OCI-LY7 (cell line): ENCODE results near the gene GFRA4. TPM values are rescaled to one million over a fixed set of nuclear protein-coding genes. Genes with fewer than 3 reads are reported as not detected.

Source experiments
- BruUV-seq: library from RNA; stranded (reverse); fragments of 400-500 nt; replicated peaks from 2 replicates; lab custom pipeline; 2021; lab: Mats Ljungman, UMichigan
- CTCF ChIA-PET: fragments of 300-600 bp; sonication (Branson Sonifier 250); formaldehyde crosslinking; loops from one replicate; lab custom pipeline; 2022; ENCODE audit warnings: antibody characterized with exemption; ENCODE audit not compliant: unreplicated experiment; lab: Charles Lee
- POLR2A ChIA-PET: fragments of 300-600 bp; sonication (Branson Sonifier 250); formaldehyde crosslinking; loops from one replicate; lab custom pipeline; 2022; ENCODE audit warnings: antibody characterized with exemption; lab: Charles Lee
- DNase-seq: peaks from one replicate; pipeline ENCODE4 v3.0.0-alpha.2; 2015; ENCODE audit warnings: low spot score
- H2AFZ ChIP-seq: fragments of 200-600 bp; sonication (generic), shearing (Covaris generic); 2 replicates; pipeline ENCODE4 v1.6.1; 2014; ENCODE audit warnings: mild to moderate bottlenecking, antibody characterized with exemption, low read length, moderate library complexity
- H3K27ac ChIP-seq: fragments of 200-600 bp; sonication (generic); 2 replicates; pipeline ENCODE4 v1.5.1; 2014; ENCODE audit warnings: mixed run types, low read depth, mild to moderate bottlenecking, moderate library complexity, low read length, inconsistent platforms; ENCODE audit not compliant: poor library complexity, severe bottlenecking
- H3K36me3 ChIP-seq: fragments of 200-600 bp; sonication (generic); 2 replicates; pipeline ENCODE4 v1.6.1; 2014; ENCODE audit warnings: mild to moderate bottlenecking, antibody characterized with exemption, low read length, moderate library complexity, mixed read lengths; ENCODE audit not compliant: insufficient read depth
- H3K4me1 ChIP-seq: fragments of 200-600 bp; sonication (generic); 2 replicates; pipeline ENCODE4 v1.5.1; 2014; ENCODE audit warnings: mild to moderate bottlenecking, low read length; ENCODE audit not compliant: insufficient read depth, poor library complexity, severe bottlenecking
- H3K4me2 ChIP-seq: fragments of 200-600 bp; sonication (generic); 2 replicates; pipeline ENCODE4 v1.6.1; 2014; ENCODE audit warnings: mild to moderate bottlenecking, low read length
- H3K4me3 ChIP-seq: fragments of 200-600 bp; sonication (generic); 2 replicates; pipeline ENCODE4 v1.5.1; 2014; ENCODE audit warnings: mild to moderate bottlenecking, low read depth, low read length; ENCODE audit not compliant: poor library complexity, severe bottlenecking
- H3K79me2 ChIP-seq: fragments of 200-600 bp; sonication (generic); 2 replicates; pipeline ENCODE4 v1.6.1; 2016; ENCODE audit warnings: low read depth, mild to moderate bottlenecking, low read length, moderate library complexity, mixed read lengths; ENCODE audit not compliant: insufficient read depth
- H3K9me2 ChIP-seq: fragments of 200-600 bp; sonication (generic); 2 replicates; pipeline ENCODE4 v1.6.1; 2016; ENCODE audit warnings: mild to moderate bottlenecking, low read length, mixed read lengths; ENCODE audit not compliant: insufficient read depth
- H3K9me3 ChIP-seq: fragments of 200-600 bp; sonication (generic); 2 replicates; pipeline ENCODE4 v1.6.1; 2014; ENCODE audit warnings: mild to moderate bottlenecking, mixed run types, low read length, mixed read lengths
- H4K20me1 ChIP-seq: fragments of 200-600 bp; sonication (generic); 2 replicates; pipeline ENCODE4 v1.6.1; 2014; ENCODE audit warnings: mild to moderate bottlenecking, antibody characterized with exemption, low read length, moderate library complexity, mixed read lengths; ENCODE audit not compliant: insufficient read depth
- CTCF ChIP-seq: fragments of 200-600 bp; sonication (generic); conservative IDR thresholded peaks from 2 replicates; pipeline ENCODE4 v1.5.1; 2014; ENCODE audit warnings: mild to moderate bottlenecking, antibody characterized with exemption, low read length, moderate library complexity, mixed read lengths
- EZH2phosphoT487 ChIP-seq: fragments of 200-600 bp; sonication (generic); IDR thresholded peaks from 2 replicates; pipeline ENCODE4 v1.6.1; 2018; ENCODE audit warnings: low read depth, borderline replicate concordance, mild to moderate bottlenecking, mixed run types, antibody characterized with exemption, low read length, moderate library complexity, mixed read lengths
- intact Hi-C: fragments of 100-400 bp; cut with micrococcal nuclease; formaldehyde crosslinking; loops from one replicate; pipeline ENCODE4 v1.10.0; 2022; ENCODE audit not compliant: unreplicated experiment
- total RNA-seq, 2 experiments: library from RNA; depleted of rRNA in 1 of 2; stranded (reverse); fragments of >200 nt in 1 of 2; shearing (Covaris generic) in 1 of 2; gene quantifications; 2 replicates each; pipeline ENCODE4 v1.2.3, GENCODE V29; 2014 to 2022

The GFRA4 gene
- total RNA-seq, 2 experiments from 2014 or later = not detected

GRCh38 chr20:3661814-3662665, 1.2 kb downstream of the GFRA4 start:
- Histone ChIP-seq H3K36me3 (no peaks in the 10 kb centered on the region), H2AFZ (no peak overlapping the region), H3K4me1 (peaks cover 4% of the 10 kb centered on the region), H3K4me3 (no peak overlapping the region), H3K4me2 (no peak overlapping the region), H3K9me3 (no peaks in the 10 kb centered on the region), H4K20me1 (peaks cover 4% of the 10 kb centered on the region; the same call in 1 of the 2 replicates), H3K79me2 (no peaks in the 10 kb centered on the region), H3K27ac (no peak overlapping the region), H3K9me2 (no peaks in the 10 kb centered on the region)
- DNase-seq = no peak
- BruUV-seq = no TSS peak
- TF ChIP-seq EZH2phosphoT487 (no peak), CTCF (no peak)
- CTCF ChIA-PET = no interaction called here
- POLR2A ChIA-PET = no interaction called here
- intact Hi-C loops = no loop called here

- intact Hi-C loops = no loop called here
- Histone ChIP-seq H3K4me2 (no peak overlapping the region), H3K4me3 (no peak overlapping the region), H2AFZ (no peak overlapping the region), H3K9me3 (no peaks in the 10 kb centered on the region), H4K20me1 (peaks cover 4% of the 10 kb centered on the region; the same call in 1 of the 2 replicates), H3K27ac (no peak overlapping the region), H3K36me3 (no peaks in the 10 kb centered on the region), H3K9me2 (no peaks in the 10 kb centered on the region), H3K4me1 (peaks cover 4% of the 10 kb centered on the region), H3K79me2 (no peaks in the 10 kb centered on the region)
- no TSS peak for BruUV-seq
- no peak for DNase-seq
- CTCF ChIA-PET = no interaction called here
- POLR2A ChIA-PET = no interaction called here
- TF ChIP-seq CTCF (no peak), EZH2phosphoT487 (no peak)
Observed at GRCh38 chr20:3661060-3661813, 2.0 kb downstream of the GFRA4 start.
